Measurements from ENCODE around the gene POLR2E. TPM values are rescaled to one million over a fixed set of nuclear protein-coding genes. Genes with fewer than 3 reads are reported as not detected.

The POLR2E gene
- total and polyA plus RNA-seq, 9 of the 15 experiments (the other 6 are each of a cell fraction or from before 2014, with no cell fraction given) = 3.4 to 413 (median 244) TPM

DNA sequence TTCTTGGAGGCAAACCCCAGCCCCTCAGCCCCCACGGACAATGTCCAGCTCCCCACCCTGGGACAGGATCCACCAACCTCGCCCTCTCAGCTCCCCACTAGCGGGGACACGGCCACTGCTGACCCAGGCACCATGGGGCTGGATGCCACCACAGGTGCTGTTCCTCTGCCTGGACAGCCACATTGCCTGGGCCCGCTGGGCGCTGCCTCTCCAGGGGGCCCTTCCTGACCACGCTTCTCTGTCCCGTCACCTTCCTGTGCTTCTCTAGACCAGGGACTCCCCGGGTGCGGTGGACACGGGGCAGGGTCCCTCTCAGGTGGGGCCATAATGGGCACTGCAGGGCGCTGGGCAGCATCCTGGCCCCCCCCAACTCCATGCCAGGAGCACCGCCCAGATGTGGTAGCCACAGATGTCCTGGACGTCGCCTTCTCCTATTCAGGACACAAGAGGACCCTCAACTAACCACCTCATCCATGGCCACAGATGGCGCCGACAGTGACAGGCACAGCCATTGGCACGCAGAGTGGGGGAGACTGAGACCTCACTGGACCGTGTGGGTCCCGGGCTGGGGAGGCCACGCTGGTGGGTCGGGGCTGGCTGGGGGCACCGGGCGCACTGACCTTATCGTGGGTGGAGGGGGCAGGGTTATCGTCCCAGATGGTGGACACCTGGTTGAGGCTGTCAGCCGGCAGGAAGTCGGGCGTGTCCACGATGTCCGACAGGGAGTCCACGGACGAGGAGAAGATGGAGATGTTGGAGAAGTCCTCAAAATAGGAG, 32.0 kb upstream of the POLR2E start:
- H3K9me3 ChIP-seq (replicated peaks; ENCODE audit: control insufficient read depth, insufficient read depth, low read depth, low read length) = no peaks in the 10 kb centered on the region
- H3K4me1 ChIP-seq (replicated peaks in 1 of 2; ENCODE audit: control insufficient read depth in 2 of 2, insufficient read depth in 2 of 2, low read length in 2 of 2) = peaks cover 10 to 79% of the 10 kb centered on the region in 2 experiments
- intact Hi-C loops (cut with micrococcal nuclease) = no loop called here
- no peak for ATAC-seq
- H3K27ac ChIP-seq (ENCODE audit: extremely low read depth, low read depth, low read length) = no peak overlapping the region
- peaks cover 14% of the 10 kb centered on the region; the same call in 2 of the 3 replicates for H3K79me2 ChIP-seq (ENCODE audit: control insufficient read depth, insufficient read depth, low read length)
- H2AFZ ChIP-seq (ENCODE audit: low read depth, low read length) = no peak overlapping the region
- DNase-seq (ENCODE audit: extremely low read depth in 1 of 4, low spot score in 3 of 4) = no peak
- CTCF ChIA-PET (ENCODE audit: low intra/inter-chr PET ratio) = no interaction called here
- BruUV-seq (replicated peaks) = no TSS peak
- H3K4me2 ChIP-seq (ENCODE audit: insufficient read depth, low read length) = no peak overlapping the region
- FAIRE-seq = no peak
- no peaks in the 10 kb centered on the region for H3K9me1 ChIP-seq (ENCODE audit: control insufficient read depth, insufficient read depth, low read length)
- H3K27me3 ChIP-seq (ENCODE audit: control insufficient read depth in 2 of 2, insufficient read depth in 2 of 2, low read length in 2 of 2) = no peaks in the 10 kb centered on the region
- H3K4me3 ChIP-seq = no peak overlapping the region
- H4K20me1 ChIP-seq (replicated peaks; ENCODE audit: control insufficient read depth, insufficient read depth, low read length) = no peaks in the 10 kb centered on the region; the same call in 1 of the 2 replicates
- TF ChIP-seq RFX7 (CRISPR knock-in tag; IDR thresholded peaks at IDR 0.05) (no peak), HOXB6 (CRISPR knock-in tag; IDR thresholded peaks at IDR 0.05; ENCODE audit: borderline replicate concordance) (no peak), ERF (CRISPR knock-in tag; IDR thresholded peaks at IDR 0.05) (no peak), MYBL2 (IDR thresholded peaks at IDR 0.05; ENCODE audit: low read depth) (no peak), MYBL2 (CRISPR knock-in tag; IDR thresholded peaks at IDR 0.05; ENCODE audit: borderline replicate concordance) (no peak), BCOR (IDR thresholded peaks at IDR 0.05) (no peak), MTA2 (IDR thresholded peaks at IDR 0.05; ENCODE audit: low read depth) (no peak), TAF9B (IDR thresholded peaks at IDR 0.05; ENCODE audit: partially characterized antibody) (no peak), CEBPG (CRISPR knock-in tag; IDR thresholded peaks at IDR 0.05) (no peak), CEBPG (tag; conservative IDR thresholded peaks at IDR 0.05 in 1 of 2, IDR thresholded peaks at IDR 0.05 in 1 of 2) (no peak), RCOR1 (IDR thresholded peaks at IDR 0.05; ENCODE audit: borderline replicate concordance in 1 of 2, low read depth in 2 of 2, low read length in 2 of 2) (no peak), MEIS2 (IDR thresholded peaks at IDR 0.05; ENCODE audit: partially characterized antibody) (no peak), POLR3G (IDR thresholded peaks at IDR 0.05; ENCODE audit: extremely low read depth, insufficient read length, insufficient replicate concordance) (no peak), XRCC4 (IDR thresholded peaks at IDR 0.05; ENCODE audit: extremely low read depth, insufficient read depth, insufficient read length) (no peak), TARDBP (IDR thresholded peaks at IDR 0.05) (no peak), ZNF707 (CRISPR knock-in tag; conservative IDR thresholded peaks at IDR 0.05) (no peak), SMARCA4 (IDR thresholded peaks at IDR 0.05) (no peak)
- TF ChIP-seq, protein P1, sequence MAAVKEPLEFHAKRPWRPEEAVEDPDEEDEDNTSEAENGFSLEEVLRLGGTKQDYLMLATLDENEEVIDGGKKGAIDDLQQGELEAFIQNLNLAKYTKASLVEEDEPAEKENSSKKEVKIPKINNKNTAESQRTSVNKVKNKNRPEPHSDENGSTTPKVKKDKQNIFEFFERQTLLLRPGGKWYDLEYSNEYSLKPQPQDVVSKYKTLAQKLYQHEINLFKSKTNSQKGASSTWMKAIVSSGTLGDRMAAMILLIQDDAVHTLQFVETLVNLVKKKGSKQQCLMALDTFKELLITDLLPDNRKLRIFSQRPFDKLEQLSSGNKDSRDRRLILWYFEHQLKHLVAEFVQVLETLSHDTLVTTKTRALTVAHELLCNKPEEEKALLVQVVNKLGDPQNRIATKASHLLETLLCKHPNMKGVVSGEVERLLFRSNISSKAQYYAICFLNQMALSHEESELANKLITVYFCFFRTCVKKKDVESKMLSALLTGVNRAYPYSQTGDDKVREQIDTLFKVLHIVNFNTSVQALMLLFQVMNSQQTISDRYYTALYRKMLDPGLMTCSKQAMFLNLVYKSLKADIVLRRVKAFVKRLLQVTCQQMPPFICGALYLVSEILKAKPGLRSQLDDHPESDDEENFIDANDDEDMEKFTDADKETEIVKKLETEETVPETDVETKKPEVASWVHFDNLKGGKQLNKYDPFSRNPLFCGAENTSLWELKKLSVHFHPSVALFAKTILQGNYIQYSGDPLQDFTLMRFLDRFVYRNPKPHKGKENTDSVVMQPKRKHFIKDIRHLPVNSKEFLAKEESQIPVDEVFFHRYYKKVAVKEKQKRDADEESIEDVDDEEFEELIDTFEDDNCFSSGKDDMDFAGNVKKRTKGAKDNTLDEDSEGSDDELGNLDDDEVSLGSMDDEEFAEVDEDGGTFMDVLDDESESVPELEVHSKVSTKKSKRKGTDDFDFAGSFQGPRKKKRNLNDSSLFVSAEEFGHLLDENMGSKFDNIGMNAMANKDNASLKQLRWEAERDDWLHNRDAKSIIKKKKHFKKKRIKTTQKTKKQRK (IDR thresholded peaks at IDR 0.05; ENCODE audit: borderline replicate concordance, low read depth, low read length) = no peak
- TF ChIP-seq, protein P2, sequence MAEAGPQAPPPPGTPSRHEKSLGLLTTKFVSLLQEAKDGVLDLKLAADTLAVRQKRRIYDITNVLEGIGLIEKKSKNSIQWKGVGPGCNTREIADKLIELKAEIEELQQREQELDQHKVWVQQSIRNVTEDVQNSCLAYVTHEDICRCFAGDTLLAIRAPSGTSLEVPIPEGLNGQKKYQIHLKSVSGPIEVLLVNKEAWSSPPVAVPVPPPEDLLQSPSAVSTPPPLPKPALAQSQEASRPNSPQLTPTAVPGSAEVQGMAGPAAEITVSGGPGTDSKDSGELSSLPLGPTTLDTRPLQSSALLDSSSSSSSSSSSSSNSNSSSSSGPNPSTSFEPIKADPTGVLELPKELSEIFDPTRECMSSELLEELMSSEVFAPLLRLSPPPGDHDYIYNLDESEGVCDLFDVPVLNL (CRISPR knock-in tag; IDR thresholded peaks at IDR 0.05; ENCODE audit: low read depth) = no peak
- POLR2A ChIA-PET = no interaction called here
- in situ Hi-C loops (cut with MboI) = no loop called here
- H3K9ac ChIP-seq (ENCODE audit: insufficient read depth in 1 of 2, low read depth in 2 of 2, low read length in 2 of 2) = peak overlapping the region in 1 of 2 experiments; percentile 74; a peak in 1 of 4 replicates
- 95% methylated on average over 32 of the region's 33 CpGs for WGBS (ENCODE audit: insufficient coverage, low coverage, missing lambda C conversion rate)
- H3K36me3 ChIP-seq (ENCODE audit: control insufficient read depth, insufficient read depth, low read length) = peaks cover 43% of the 10 kb centered on the region; the same call in 2 of the 3 replicates

Data from K562 (cell line).